HepG2 (cell line): ENCODE results near the gene HECTD4. TPM values are rescaled to one million over a fixed set of nuclear protein-coding genes. Genes with fewer than 3 reads are reported as not detected.
A peak's percentile ranks its signal among the peaks of the same experiment; 100 is the strongest.

Source experiments
- DZIP1 ChIP-seq: sonication (generic); formaldehyde crosslinking; IDR thresholded peaks from 2 replicates; pipeline ENCODE4 v1.5.0; 2020; ENCODE audit warnings: mild to moderate bottlenecking, missing genetic modification reagents
- FOXK2 ChIP-seq: fragments of 450-650 bp; IDR thresholded peaks from 2 replicates; pipeline ENCODE4 v1.6.1; 2016
- GABPB1 ChIP-seq: IDR thresholded peaks from 2 replicates; pipeline ENCODE4 v1.6.1; 2016; ENCODE audit warnings: mild to moderate bottlenecking, missing genetic modification reagents, moderate library complexity, missing compliant biosample characterization
- KLF9 ChIP-seq: IDR thresholded peaks from 2 replicates; pipeline ENCODE4 v1.6.1; 2016; ENCODE audit warnings: low read depth
- NFIC ChIP-seq: IDR thresholded peaks from 2 replicates; pipeline ENCODE4 v1.6.1; 2012; ENCODE audit warnings: mild to moderate bottlenecking, low read length, inconsistent platforms
- RORA ChIP-seq: sonication (generic); formaldehyde crosslinking; IDR thresholded peaks from 2 replicates; pipeline ENCODE4 v1.5.0; 2020; ENCODE audit warnings: mild to moderate bottlenecking, missing genetic modification reagents, moderate library complexity
- SETDB1 ChIP-seq: sonication (generic); formaldehyde crosslinking; IDR thresholded peaks from 2 replicates; pipeline ENCODE4 v1.5.1; 2020; ENCODE audit warnings: missing genetic modification reagents, mild to moderate bottlenecking, borderline replicate concordance
- ZBTB26 ChIP-seq: IDR thresholded peaks from 2 replicates; pipeline ENCODE4 v1.6.1; 2016; ENCODE audit warnings: missing compliant biosample characterization, missing genetic modification reagents, borderline replicate concordance
- ZNF281 ChIP-seq: sonication (generic); formaldehyde crosslinking; IDR thresholded peaks from 2 replicates; pipeline ENCODE4 v1.4.0; 2020; ENCODE audit warnings: missing genetic modification reagents, borderline replicate concordance
- ZNF484 ChIP-seq: sonication (generic); formaldehyde crosslinking; IDR thresholded peaks from 2 replicates; pipeline ENCODE4 v1.5.1; 2020; ENCODE audit warnings: mild to moderate bottlenecking, low read depth, missing genetic modification reagents, borderline replicate concordance
- ZNF510 ChIP-seq: sonication (generic); formaldehyde crosslinking; IDR thresholded peaks from 2 replicates; pipeline ENCODE4 v1.4.0; 2020; ENCODE audit warnings: low read depth, mild to moderate bottlenecking, missing genetic modification reagents
- ZNF556 ChIP-seq: sonication (generic); formaldehyde crosslinking; IDR thresholded peaks from 2 replicates; pipeline ENCODE4 v1.4.0; 2020; ENCODE audit warnings: mild to moderate bottlenecking, missing genetic modification reagents, borderline replicate concordance
- ZNF609 ChIP-seq: sonication (generic); formaldehyde crosslinking; IDR thresholded peaks from 2 replicates; pipeline ENCODE4 v1.4.0; 2020; ENCODE audit warnings: mild to moderate bottlenecking, missing genetic modification reagents, borderline replicate concordance
- polyA plus RNA-seq, 8 experiments: library from polyadenylated mRNA; depleted of rRNA in 3 of 8; stranded (reverse) in 7 of 8; unstranded in 1 of 8; fragments of >200 nt; fragmentation: Illumina TruSeq in 4 of 8; extraction: Trizol in 4 of 8; gene quantifications; 2 replicates each; pipeline versions ENCODE4 v1.2.1 to v1.2.3, GENCODE V29; 2011 to 2016; ENCODE audit warnings: low read depth in 4 of 8, missing spikeins in 1 of 8, mixed read lengths in 1 of 8; ENCODE audit not compliant: insufficient read depth in 1 of 8
- total RNA-seq, 5 experiments: library from RNA; depleted of rRNA; stranded (reverse); fragments of >200 nt; fragmentation: Illumina TruSeq; extraction: Trizol; gene quantifications; 2 replicates each; pipeline ENCODE4 v1.2.3, GENCODE V29; 2016; ENCODE audit warnings: low read depth in 1 of 5
- TF ChIP-seq, protein P1 (sequence below): sonication (generic); formaldehyde crosslinking; IDR thresholded peaks from 2 replicates; pipeline ENCODE4 v1.4.0; 2020; ENCODE audit warnings: low read depth, mild to moderate bottlenecking, missing genetic modification reagents

HECTD4 gene
- total and polyA plus RNA-seq, 2 of the 13 experiments (the other 11 are each of a cell fraction or from before 2014, with no cell fraction given) = 9.0 to 11.4 TPM

DNA sequence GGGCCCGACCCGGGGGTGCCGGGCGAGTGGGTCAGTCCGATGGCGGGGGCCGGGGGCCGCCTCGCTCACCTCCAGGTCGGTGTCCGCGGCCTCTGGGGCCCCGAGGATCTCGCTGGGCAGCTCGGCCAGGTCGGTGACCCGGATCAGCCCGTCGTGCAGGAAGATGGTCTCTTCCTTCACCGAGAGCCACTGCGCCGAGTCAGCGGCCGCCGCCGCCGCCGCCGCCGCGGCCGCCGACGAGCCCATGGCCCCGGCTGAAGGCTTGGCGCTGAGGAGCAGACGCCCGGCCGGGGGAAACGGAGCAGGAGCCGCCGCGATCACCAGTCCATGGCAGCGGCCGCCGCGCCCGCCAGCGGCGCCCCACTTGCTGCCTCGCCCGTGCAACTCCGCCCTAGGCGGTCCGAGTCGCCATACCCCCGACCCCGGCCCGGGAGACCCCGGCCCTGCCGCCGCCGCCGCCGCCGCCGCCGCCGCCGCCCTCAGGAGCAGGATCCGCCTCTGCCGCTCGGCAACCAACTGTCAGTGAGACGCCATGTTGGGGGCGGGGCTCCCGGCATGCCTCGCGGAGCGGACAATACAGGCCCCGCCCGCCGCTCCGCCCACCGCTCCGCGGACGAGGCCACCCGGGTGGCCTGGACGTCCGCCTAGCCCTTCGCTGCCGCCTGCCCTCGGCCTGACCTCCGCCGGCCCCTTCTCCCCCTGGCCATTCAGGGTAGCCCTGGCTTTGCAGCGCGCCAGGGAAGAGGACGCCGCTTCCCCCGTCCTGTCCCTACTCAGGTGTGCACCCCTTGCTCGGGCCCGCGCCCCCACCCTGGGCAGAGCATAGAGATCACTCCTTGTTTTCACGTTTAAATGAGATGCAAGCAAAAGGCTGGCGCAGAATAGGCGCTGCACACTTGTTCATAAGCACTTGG is at the start of gene HECTD4 (continued):
- TF ChIP-seq, protein P1, sequence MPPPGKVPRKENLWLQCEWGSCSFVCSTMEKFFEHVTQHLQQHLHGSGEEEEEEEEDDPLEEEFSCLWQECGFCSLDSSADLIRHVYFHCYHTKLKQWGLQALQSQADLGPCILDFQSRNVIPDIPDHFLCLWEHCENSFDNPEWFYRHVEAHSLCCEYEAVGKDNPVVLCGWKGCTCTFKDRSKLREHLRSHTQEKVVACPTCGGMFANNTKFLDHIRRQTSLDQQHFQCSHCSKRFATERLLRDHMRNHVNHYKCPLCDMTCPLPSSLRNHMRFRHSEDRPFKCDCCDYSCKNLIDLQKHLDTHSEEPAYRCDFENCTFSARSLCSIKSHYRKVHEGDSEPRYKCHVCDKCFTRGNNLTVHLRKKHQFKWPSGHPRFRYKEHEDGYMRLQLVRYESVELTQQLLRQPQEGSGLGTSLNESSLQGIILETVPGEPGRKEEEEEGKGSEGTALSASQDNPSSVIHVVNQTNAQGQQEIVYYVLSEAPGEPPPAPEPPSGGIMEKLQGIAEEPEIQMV (CRISPR knock-in tag) = peak; percentile 97
- TF ChIP-seq SETDB1 (CRISPR knock-in tag) (no peak), FOXK2 (no peak), ZNF556 (CRISPR knock-in tag) (peak; percentile 44; the same call in 1 of the 2 replicates), ZNF281 (CRISPR knock-in tag) (no peak), ZNF484 (CRISPR knock-in tag) (no peak), GABPB1 (CRISPR knock-in tag) (peak; percentile 80), NFIC (no peak), KLF9 (no peak), ZNF510 (no peak), RORA (CRISPR knock-in tag) (no peak), ZBTB26 (CRISPR knock-in tag) (peak; percentile 55; the same call in 1 of the 2 replicates), ZNF609 (CRISPR knock-in tag) (0 out of 2 replicates have a peak, but pooled peaks have one; percentile 47), DZIP1 (CRISPR knock-in tag) (no peak)
